Activated T-helper 9 cell treated with anti-CD3 and anti-CD28 coated beads, Interleukin-2, amount 50 U/mL, for 16 hours (primary cell): ENCODE measurements around the gene PTPRN2.
"Not testable (repeated sequence)": the region's sequence is repeated elsewhere in the genome, so short reads cannot be mapped to it uniquely, and the experiment has no call there.

Experiments
- DNase-seq: peaks from one replicate; pipeline ENCODE4 v3.0.0-alpha.2; 2020; ENCODE audit warnings: low read depth

The PTPRN2 gene

GRCh38 chr7:158532093-158532627 lies 55.5 kb downstream of the PTPRN2 start:
- no peak for DNase-seq

DNA sequence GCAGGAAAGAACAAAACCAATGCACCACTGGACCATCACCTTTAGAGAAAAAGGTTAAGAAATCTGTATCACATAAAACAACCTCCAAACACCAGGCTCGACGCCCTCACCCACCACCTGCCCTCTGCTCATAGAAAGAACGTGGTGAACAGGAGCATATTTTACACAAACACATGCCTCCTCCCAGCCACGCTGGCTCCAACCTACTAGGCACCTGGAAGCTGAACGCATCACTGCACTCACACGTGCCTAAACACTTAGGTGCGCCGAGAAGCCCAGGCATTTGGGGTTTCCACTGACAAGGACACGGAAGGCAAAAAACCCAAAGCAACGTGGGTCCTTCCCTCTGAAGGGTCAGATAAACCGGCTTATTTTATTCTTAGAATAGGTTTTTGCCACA lies 56.0 kb downstream of the PTPRN2 start:
- no peak for DNase-seq

GRCh38 chr7:158530800-158531609 lies 56.6 kb downstream of the PTPRN2 start:
- DNase-seq = no peak

DNA sequence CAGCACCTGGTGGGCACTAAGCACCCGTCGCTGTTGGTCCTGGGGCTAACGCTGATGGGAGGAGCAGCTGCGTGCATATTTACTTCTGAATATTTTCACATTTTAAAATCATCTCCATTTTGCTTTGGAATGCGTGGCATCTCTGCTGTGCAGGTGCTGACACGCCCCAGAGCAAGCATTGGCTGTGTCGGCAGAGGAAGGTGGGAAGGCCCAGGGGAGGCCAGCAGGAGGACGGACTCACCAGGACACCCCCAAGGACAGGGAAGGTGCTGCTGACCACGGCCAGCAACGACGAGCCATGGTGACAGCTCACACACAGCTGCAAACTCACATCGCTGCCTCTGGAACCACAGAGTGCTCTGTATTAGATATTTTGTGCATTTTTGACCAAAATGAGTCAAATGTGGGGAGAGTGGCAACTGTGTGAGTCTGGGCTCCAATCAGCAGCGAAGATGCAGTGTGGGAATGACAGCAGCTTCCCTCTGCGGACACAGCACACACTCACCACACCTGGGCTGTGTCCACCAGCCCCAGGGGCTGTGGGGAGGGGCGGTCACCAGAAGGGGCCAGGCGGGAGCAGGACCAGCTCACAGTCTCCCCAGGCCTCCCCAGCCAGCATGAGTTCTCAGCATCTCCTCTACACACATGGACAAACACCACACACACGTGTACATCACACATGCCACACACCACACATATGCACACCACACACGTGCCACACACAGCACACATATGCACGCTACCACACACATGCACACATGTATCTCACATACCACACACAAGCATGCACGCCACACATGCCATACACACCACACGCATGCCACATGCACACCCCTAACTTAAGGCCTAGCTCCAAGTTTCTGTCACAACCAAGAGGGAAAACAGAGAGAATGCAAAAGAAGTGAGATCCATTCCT lies 58.2 kb downstream of the PTPRN2 start:
- DNase-seq = no peak

- DNase-seq = no peak
These were observed 59.6 kb downstream of the PTPRN2 start for GRCh38 chr7:158527915-158528502.

- no peak for DNase-seq
These were observed 60.1 kb downstream of the PTPRN2 start for GRCh38 chr7:158527495-158527894.

GRCh38 chr7:158527038-158527437 lies 60.6 kb downstream of the PTPRN2 start:
- DNase-seq = no peak

DNA sequence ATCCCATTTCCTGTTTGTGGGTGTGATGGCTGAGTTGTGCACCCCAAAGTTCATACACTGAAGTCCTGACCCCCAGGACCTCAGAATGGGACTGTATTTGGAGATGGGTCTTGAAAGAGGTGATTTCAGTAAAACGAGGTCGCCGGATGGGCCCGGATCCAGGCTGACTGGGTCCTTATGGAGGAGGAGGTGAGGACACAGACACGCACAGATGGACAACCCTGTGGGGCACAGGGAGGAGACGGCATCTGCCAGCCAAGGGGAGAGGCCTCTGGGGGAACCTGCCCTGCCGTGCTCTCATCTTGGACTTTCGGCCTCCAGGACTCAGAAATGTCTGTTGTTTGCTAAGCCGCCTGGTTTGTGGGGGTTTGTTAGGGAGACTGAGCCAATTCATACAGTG lies 61.1 kb downstream of the PTPRN2 start:
- no peak for DNase-seq

DNA sequence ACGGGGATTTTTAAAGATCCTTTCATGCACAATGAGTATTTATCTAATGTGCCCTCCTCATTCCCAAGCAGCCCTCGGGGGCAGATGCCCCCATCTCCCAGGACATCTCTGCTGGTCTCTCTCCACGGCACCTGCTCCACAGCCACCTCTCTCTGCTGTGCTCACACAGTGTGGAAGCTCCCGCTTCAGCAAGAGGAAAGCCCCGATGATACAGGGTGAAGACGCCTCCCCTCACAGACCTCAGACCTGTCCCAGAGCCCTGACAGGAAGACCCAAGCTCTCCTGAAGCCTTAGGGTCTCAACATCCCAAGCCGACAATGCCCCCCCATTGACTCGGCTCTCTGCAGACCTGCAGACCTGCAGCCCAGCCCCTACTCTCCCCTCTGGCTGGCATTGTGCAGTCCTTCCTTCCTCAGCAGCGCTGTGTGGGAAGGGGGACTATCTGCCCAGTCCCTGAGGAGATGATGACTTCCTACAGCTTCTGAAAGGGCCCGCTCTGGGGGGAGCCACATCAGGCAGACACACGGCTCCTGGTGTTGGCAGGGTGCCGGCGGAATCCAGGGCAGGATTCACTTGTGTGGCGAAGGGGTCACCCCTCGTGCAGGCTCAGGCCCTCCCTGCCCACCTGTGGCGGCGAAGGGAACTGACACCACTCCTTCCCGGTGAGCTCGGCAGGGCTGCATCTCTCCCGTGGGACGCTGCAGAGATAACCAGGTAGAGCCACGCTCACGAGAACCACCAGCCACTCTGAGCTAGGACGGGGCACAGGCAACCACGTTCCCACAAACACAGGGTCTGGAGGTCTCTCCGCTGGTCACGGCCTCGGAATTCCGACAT lies 61.8 kb downstream of the PTPRN2 start:
- no peak for DNase-seq

DNA sequence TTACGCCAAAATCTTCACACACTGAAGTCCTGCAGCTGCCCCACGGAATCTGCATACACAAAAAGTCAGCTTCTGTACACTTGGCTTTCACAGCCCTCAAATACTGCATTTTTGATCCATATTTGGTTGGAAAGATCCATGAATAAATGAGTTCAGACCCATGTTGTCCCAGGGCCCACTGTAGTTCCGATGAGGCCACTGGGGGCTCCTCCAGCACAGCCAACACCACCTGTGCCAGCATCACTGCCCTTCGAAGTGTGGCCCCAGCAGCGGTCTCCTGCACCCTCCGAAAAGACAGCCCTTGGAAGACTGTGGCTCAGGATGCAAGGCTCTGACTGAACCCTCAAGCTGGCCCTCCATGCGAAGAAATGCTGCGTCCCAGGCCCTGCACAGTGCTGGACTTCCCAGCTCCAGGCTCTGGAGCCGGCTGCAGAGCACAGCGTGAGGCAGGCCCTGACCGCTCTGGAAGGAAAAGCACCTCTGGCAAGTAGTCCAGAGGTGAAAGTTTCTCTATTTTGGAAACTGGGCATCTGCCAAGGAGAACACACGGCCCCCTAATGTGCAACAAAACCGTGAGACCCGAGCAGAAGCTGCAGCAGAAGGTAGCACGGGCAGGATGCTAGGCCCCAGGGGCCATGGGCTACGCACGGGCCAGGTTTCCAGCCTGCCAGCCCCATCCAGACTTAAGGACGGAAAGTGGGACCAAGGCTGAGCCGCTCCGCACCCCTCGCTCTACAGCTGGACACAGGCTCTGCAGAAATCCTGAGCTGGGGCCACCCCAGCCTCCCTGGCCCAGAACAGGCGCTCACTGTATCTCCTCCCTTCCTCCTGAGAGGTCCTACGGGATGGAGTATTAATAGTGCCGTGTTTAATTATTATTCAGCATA lies 62.6 kb downstream of the PTPRN2 start:
- DNase-seq = no peak

GRCh38 chr7:158524286-158524685 lies 63.3 kb downstream of the PTPRN2 start:
- not testable (repeated sequence) for DNase-seq

DNA sequence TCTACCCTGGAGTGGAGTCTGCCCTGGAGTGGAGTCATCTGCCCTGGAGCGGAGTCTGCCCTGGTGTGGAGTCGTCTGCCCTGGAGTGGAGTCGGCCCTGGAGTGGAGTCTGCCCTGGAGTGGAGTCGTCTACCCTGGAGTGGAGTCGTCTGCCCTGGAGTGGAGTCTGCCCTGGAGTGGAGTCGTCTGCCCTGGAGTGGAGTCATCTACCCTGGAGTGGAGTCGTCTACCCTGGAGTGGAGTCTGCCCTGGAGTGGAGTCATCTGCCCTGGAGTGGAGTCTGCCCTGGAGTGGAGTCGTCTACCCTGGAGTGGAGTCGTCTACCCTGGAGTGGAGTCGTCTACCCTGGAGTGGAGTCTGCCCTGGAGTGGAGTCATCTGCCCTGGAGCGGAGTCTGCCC lies 63.7 kb downstream of the PTPRN2 start:
- not testable (repeated sequence) for DNase-seq

- DNase-seq = not testable (repeated sequence)
These were observed 64.3 kb downstream of the PTPRN2 start for GRCh38 chr7:158523165-158523856.

GRCh38 chr7:158521795-158522194 lies 65.8 kb downstream of the PTPRN2 start:
- DNase-seq = not testable (repeated sequence)

- DNase-seq = no peak
These were observed 66.8 kb downstream of the PTPRN2 start for GRCh38 chr7:158520825-158521224.

DNA sequence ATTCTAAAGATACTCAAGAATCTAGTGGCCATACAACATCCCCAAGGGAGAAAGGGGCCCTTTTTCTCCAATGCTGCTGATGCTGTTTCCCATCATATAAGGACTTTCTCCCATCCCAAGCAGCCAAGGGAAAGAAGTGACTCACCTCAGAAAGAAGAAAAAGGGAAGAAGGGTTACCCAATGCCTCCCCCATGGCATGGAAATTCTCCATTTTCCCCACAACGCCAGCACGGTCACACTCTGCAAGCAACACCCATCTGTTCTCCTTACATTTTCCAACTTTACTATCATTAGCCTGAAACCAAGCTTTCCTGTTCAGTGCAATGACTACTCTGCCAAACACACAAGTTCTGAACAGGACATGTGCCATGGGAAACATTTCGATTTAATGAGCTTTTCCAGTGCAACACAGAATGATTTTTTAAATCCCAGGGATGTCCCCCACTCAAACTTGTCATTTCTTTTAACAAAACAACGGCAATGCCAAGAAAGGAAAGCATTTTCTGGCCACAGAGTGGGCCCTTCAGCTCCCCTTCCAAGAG lies 67.9 kb downstream of the PTPRN2 start:
- DNase-seq = no peak

DNA sequence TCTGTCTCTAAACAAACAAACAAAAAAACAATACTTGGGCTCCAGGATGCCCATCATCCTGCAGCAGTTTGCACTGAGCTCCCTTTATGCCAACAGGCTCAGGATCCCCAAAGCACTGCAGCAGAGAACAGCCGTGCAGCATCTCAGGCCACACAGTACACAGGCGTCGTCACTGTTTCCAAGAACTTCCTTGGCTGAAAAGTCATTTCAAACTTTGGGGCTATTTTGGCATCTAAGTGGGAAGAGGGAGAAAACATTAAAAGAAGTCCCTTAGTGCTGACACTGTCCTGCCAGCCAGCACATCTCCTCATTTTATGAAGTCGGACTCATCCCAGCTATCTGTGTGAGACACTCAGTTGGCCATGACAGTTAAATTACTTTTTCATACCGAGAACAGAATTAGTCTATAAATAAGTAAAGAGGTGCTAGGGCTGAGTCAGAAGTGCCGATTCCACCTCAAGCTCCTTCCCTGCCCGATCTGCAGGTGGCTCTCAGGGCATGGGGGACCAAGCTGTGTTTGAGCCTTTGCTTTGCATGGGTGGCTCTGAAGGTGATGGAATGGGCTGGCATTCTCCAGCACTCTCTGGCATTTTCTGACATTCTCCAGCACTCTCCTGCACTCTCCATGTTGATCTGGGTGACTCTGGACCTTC lies 68.5 kb downstream of the PTPRN2 start:
- no peak for DNase-seq

- no peak for DNase-seq
These were observed 70.1 kb downstream of the PTPRN2 start for GRCh38 chr7:158517571-158517970.

DNA sequence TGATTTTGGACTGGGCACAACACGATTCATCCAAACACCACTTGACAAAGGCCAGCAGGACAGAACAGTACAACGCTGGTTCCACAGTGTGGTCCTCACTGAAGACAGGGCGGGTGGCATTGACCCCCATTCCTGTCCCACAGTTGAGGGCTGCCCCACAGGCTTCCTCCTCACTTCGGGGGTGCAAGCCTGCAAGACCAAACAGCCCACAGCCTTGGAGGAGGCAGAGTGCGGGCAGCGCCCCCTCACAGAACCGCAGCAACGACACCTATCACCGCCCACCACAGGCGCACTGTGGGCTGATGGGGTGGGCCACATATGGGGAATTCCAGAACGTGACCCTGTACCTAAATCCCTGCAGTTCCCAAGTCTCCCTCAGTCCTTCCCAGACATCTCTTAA lies 70.6 kb downstream of the PTPRN2 start:
- no peak for DNase-seq
